GM18498 (cell line): ENCODE results near the gene AP3D1.
"Not testable (repeated sequence)": the region's sequence is repeated elsewhere in the genome, so short reads cannot be mapped to it uniquely, and the experiment has no call there.

Source experiments
- ATAC-seq: cut with Tn5 transposase; IDR thresholded peaks from one replicate; pipeline ENCODE4 v1.9.1; 2021; ENCODE audit warnings: mild to moderate bottlenecking, moderate library complexity; ENCODE audit not compliant: unreplicated experiment

Gene AP3D1

GRCh38 chr19:2091926-2092525, 59.3 kb downstream of the AP3D1 start:
- ATAC-seq: not testable (repeated sequence)

GRCh38 chr19:2089727-2090053, 61.7 kb downstream of the AP3D1 start:
- peak; percentile 2 for ATAC-seq

GRCh38 chr19:2089001-2089711, 62.2 kb downstream of the AP3D1 start:
- ATAC-seq: no peak

GRCh38 chr19:2087621-2088100, 63.7 kb downstream of the AP3D1 start:
- peak; percentile 18 for ATAC-seq

- ATAC-seq: not testable (repeated sequence)
These were observed 64.4 kb downstream of the AP3D1 start for GRCh38 chr19:2086695-2087620.

- peak; percentile 47 for ATAC-seq
These were observed 66.2 kb downstream of the AP3D1 start for GRCh38 chr19:2084993-2085720.

GRCh38 chr19:2083174-2083854, 68.1 kb downstream of the AP3D1 start:
- ATAC-seq: no peak

- ATAC-seq: no peak
These were observed 69.2 kb downstream of the AP3D1 start for GRCh38 chr19:2081873-2082810.

- ATAC-seq: no peak
These were observed 70.9 kb downstream of the AP3D1 start for GRCh38 chr19:2080336-2080988.

GRCh38 chr19:2079865-2080301, 71.5 kb downstream of the AP3D1 start:
- no peak for ATAC-seq

GRCh38 chr19:2079076-2079864, 72.1 kb downstream of the AP3D1 start:
- no peak for ATAC-seq

- ATAC-seq: no peak
These were observed 73.3 kb downstream of the AP3D1 start for GRCh38 chr19:2077833-2078619.

- ATAC-seq: no peak
These were observed 74.0 kb downstream of the AP3D1 start for GRCh38 chr19:2077398-2077797.

- ATAC-seq: no peak
These were observed 74.8 kb downstream of the AP3D1 start for GRCh38 chr19:2076526-2076944.

- no peak for ATAC-seq
These were observed 78.4 kb downstream of the AP3D1 start for GRCh38 chr19:2072757-2073551.

- no peak for ATAC-seq
These were observed 80.2 kb downstream of the AP3D1 start for GRCh38 chr19:2070986-2071673.
